Measurements from ENCODE around the gene ZNF844. TPM values are rescaled to one million over a fixed set of nuclear protein-coding genes. Genes with fewer than 3 reads are reported as not detected.

ZNF844 gene
- total and polyA plus RNA-seq, 2 of the 8 experiments (the other 6 are each of a cell fraction or from before 2014, with no cell fraction given): 3.1 to 9.8 TPM

- H2AFZ ChIP-seq (ENCODE audit: low read length): no peak overlapping the region
- peaks cover 6 to 70% (median 39%) of the 10 kb centered on the region in 4 experiments for H3K36me3 ChIP-seq (ENCODE audit: control insufficient read depth in 2 of 4, insufficient read depth in 4 of 4, low read length in 3 of 4)
- H4K91ac ChIP-seq (replicated peaks; ENCODE audit: insufficient read length, low read length): no peak overlapping the region
- no peak overlapping the region for H3K4me2 ChIP-seq (ENCODE audit: insufficient read depth in 1 of 2, low read depth in 2 of 2, low read length in 2 of 2)
- H3K23me2 ChIP-seq (ENCODE audit: low read depth, low read length): no peaks in the 10 kb centered on the region
- H2BK20ac ChIP-seq (ENCODE audit: low read length): no peak overlapping the region
- FAIRE-seq (no peak), DNase-seq (ENCODE audit: low read depth in 1 of 2, low spot score in 2 of 2) (no peak)
- CTCF ChIA-PET (ENCODE audit: partially characterized antibody): interaction anchor here (0.6 to 1.1 kb wide), 2 partner anchors 16 to 26 kb away, joined by 3 to 4 read pairs; no protein-coding TSS in a partner anchor
- H3K23ac ChIP-seq (ENCODE audit: insufficient read length): no peak overlapping the region
- no peak overlapping the region for H3K56ac ChIP-seq (replicated peaks; ENCODE audit: insufficient read length, low read depth, low read length)
- H3K4me3 ChIP-seq (ENCODE audit: extremely low read depth in 1 of 4, insufficient read depth in 2 of 4, low read depth in 3 of 4, low read length in 4 of 4): no peak overlapping the region
- 87% methylated on average over 9 of the region's 9 CpGs; no CpG with 5 or more reads in 1 of the 2 experiments for WGBS, 2 experiments (ENCODE audit: extremely low coverage in 1 of 2, insufficient coverage in 1 of 2, insufficient read length in 1 of 2, insufficient replicate concordance in 2 of 2, low coverage in 1 of 2, low lambda C conversion rate in 2 of 2, missing lambda C conversion rate in 1 of 2)
- no peaks in the 10 kb centered on the region; the same call in 1 of the 2 replicates for H3K79me1 ChIP-seq (ENCODE audit: low read depth, low read length)
- no peaks in the 10 kb centered on the region for H3K79me2 ChIP-seq (ENCODE audit: control insufficient read depth in 1 of 2, insufficient read depth in 2 of 2, low read length in 2 of 2)
- no peak overlapping the region for H4K8ac ChIP-seq (ENCODE audit: extremely low read depth, insufficient read depth, low read length)
- H2BK15ac ChIP-seq (ENCODE audit: low read length): no peak overlapping the region
- H3K4ac ChIP-seq (replicated peaks; ENCODE audit: insufficient read length, low read depth, low read length): no peak overlapping the region
- H4K5ac ChIP-seq (ENCODE audit: insufficient read length, low read depth, low read length): no peak overlapping the region
- H2AK5ac ChIP-seq (ENCODE audit: low read depth, low read length): no peak overlapping the region
- no peak overlapping the region for H2BK5ac ChIP-seq (ENCODE audit: low read depth, low read length)
- no peak overlapping the region for H3K14ac ChIP-seq (ENCODE audit: insufficient read length)
- no peak overlapping the region for H3K27ac ChIP-seq (ENCODE audit: low read depth, low read length)
- H2BK12ac ChIP-seq (ENCODE audit: low read depth, low read length): no peak overlapping the region
- no peak for TF ChIP-seq RAD21 (IDR thresholded peaks at IDR 0.05 in 1 of 2, conservative IDR thresholded peaks at IDR 0.05 in 1 of 2; ENCODE audit: low read depth in 2 of 2, low read length in 2 of 2)
- TF ChIP-seq NRF1 (IDR thresholded peaks at IDR 0.05; ENCODE audit: low read depth, low read length): no peak
- TF ChIP-seq ZNF274 (IDR thresholded peaks at IDR 0.05; ENCODE audit: borderline replicate concordance, extremely low read depth, low read length): peak; percentile 80
- H3K9me3 ChIP-seq (ENCODE audit: insufficient read depth in 2 of 2, low read depth in 1 of 2, low read length in 1 of 2): peaks cover 72 to 79% of the 10 kb centered on the region in 2 experiments
- no peaks in the 10 kb centered on the region for H4K20me1 ChIP-seq (replicated peaks in 1 of 2; ENCODE audit: control insufficient read depth in 1 of 2, insufficient read depth in 2 of 2, low read length in 2 of 2)
- no peak overlapping the region for H3K18ac ChIP-seq (ENCODE audit: extremely low read depth, low read length)
- no peak overlapping the region for H2BK120ac ChIP-seq (replicated peaks; ENCODE audit: low read depth, low read length)
- no peak overlapping the region for H3K9ac ChIP-seq (replicated peaks in 1 of 4; ENCODE audit: extremely low read depth in 1 of 4, low read depth in 3 of 4, low read length in 3 of 4)
- POLR2A ChIA-PET (ENCODE audit: partially characterized antibody): interaction anchor here (1.0 kb wide), 1 partner anchor 35 kb away, joined by 3 read pairs; no protein-coding TSS in a partner anchor
- H3K27me3 ChIP-seq (replicated peaks in 1 of 4; ENCODE audit: control insufficient read depth in 3 of 4, extremely low read depth in 1 of 4, insufficient read depth in 3 of 4, low read length in 3 of 4): no peaks in the 10 kb centered on the region
- no peaks in the 10 kb centered on the region for H3K4me1 ChIP-seq (replicated peaks in 1 of 4; ENCODE audit: control insufficient read depth in 3 of 4, insufficient read depth in 4 of 4, low read length in 3 of 4)
These were observed 49.3 kb upstream of the ZNF844 start for GRCh38 chr19:12015015-12015752.

Measured in H1 (cell line).